SU-DHL-6 (cell line): ENCODE results near the gene TGFA.

Experiments used
- EZH2phosphoT487 ChIP-seq: fragments of 200-600 bp; sonication (generic), shearing (Covaris generic); conservative IDR thresholded peaks from 2 replicates; pipeline ENCODE4 v1.6.1; 2018; ENCODE audit warnings: mild to moderate bottlenecking, antibody characterized with exemption, low read length, moderate library complexity, mixed read lengths
- TF ChIP-seq, protein P1 (sequence below): fragments of 200-600 bp; sonication (generic); IDR thresholded peaks from one replicate; pipeline ENCODE4 v1.5.1; 2017; ENCODE audit warnings: antibody characterized with exemption, mild to moderate bottlenecking, low read length, moderate library complexity; ENCODE audit not compliant: insufficient read depth, poor library complexity, severe bottlenecking

DNA sequence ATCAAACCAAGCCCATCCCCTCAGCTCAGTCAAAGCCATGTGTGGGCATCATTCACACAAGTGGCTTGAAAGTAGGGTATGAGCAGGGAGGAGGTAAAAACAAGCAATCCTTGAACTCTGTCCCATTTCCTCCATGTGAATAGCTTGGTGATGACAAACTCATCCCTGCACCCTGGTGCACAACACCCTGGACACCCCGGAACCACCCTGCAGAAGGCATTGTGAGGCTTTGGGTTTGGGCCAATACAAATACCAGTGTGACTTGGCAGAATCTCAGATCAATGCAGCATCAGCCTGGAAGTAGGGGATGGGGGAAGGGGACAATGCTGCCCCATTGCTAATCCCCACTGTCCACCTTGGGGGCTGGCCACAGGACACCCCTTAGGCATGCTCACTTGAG lies 28.6 kb downstream of the TGFA start:
- TF ChIP-seq EZH2phosphoT487 = no peak
- TF ChIP-seq, protein P1, sequence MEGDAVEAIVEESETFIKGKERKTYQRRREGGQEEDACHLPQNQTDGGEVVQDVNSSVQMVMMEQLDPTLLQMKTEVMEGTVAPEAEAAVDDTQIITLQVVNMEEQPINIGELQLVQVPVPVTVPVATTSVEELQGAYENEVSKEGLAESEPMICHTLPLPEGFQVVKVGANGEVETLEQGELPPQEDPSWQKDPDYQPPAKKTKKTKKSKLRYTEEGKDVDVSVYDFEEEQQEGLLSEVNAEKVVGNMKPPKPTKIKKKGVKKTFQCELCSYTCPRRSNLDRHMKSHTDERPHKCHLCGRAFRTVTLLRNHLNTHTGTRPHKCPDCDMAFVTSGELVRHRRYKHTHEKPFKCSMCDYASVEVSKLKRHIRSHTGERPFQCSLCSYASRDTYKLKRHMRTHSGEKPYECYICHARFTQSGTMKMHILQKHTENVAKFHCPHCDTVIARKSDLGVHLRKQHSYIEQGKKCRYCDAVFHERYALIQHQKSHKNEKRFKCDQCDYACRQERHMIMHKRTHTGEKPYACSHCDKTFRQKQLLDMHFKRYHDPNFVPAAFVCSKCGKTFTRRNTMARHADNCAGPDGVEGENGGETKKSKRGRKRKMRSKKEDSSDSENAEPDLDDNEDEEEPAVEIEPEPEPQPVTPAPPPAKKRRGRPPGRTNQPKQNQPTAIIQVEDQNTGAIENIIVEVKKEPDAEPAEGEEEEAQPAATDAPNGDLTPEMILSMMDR = no peak
